Measurements from ENCODE around the gene STIL.
"Not testable (repeated sequence)": the region's sequence is repeated elsewhere in the genome, so short reads cannot be mapped to it uniquely, and the experiment has no call there.

DNA sequence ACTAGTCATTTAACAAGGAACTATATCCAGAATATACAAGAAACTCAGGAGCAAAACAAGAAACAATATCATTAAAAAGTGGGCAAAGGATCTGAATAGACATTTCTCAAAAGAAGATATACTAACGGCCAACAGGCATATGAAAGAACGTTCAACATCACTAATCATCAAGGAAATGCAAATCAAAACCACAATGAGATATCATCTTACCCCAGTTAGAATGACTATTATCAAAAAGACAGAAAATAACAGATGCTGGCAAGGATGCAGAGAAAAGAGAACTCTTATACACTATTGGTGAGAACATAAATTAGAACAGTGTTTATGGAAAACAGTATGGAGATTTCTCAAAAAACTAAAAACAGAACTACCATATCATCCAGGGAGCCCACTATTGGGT lies 110.4 kb downstream of the STIL start:
- TF ChIP-seq, protein P1, sequence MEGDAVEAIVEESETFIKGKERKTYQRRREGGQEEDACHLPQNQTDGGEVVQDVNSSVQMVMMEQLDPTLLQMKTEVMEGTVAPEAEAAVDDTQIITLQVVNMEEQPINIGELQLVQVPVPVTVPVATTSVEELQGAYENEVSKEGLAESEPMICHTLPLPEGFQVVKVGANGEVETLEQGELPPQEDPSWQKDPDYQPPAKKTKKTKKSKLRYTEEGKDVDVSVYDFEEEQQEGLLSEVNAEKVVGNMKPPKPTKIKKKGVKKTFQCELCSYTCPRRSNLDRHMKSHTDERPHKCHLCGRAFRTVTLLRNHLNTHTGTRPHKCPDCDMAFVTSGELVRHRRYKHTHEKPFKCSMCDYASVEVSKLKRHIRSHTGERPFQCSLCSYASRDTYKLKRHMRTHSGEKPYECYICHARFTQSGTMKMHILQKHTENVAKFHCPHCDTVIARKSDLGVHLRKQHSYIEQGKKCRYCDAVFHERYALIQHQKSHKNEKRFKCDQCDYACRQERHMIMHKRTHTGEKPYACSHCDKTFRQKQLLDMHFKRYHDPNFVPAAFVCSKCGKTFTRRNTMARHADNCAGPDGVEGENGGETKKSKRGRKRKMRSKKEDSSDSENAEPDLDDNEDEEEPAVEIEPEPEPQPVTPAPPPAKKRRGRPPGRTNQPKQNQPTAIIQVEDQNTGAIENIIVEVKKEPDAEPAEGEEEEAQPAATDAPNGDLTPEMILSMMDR (IDR thresholded peaks at IDR 0.05; ENCODE audit: poor library complexity), result not testable (repeated sequence)
- not testable (repeated sequence) for TF ChIP-seq EZH2 (IDR thresholded peaks at IDR 0.05; ENCODE audit: borderline replicate concordance)

Measured in hepatocyte (in vitro differentiated cells).